ENCODE data around the gene USP25.

The USP25 gene

GRCh38 chr21:15743593-15743992 is 13.8 kb downstream of the USP25 start:
- H3K27ac ChIP-seq = no peak overlapping the region
- TF ChIP-seq, protein P1, sequence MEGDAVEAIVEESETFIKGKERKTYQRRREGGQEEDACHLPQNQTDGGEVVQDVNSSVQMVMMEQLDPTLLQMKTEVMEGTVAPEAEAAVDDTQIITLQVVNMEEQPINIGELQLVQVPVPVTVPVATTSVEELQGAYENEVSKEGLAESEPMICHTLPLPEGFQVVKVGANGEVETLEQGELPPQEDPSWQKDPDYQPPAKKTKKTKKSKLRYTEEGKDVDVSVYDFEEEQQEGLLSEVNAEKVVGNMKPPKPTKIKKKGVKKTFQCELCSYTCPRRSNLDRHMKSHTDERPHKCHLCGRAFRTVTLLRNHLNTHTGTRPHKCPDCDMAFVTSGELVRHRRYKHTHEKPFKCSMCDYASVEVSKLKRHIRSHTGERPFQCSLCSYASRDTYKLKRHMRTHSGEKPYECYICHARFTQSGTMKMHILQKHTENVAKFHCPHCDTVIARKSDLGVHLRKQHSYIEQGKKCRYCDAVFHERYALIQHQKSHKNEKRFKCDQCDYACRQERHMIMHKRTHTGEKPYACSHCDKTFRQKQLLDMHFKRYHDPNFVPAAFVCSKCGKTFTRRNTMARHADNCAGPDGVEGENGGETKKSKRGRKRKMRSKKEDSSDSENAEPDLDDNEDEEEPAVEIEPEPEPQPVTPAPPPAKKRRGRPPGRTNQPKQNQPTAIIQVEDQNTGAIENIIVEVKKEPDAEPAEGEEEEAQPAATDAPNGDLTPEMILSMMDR (IDR thresholded peaks at IDR 0.05) = no peak
- no peak for TF ChIP-seq ZFX (IDR thresholded peaks at IDR 0.05; ENCODE audit: borderline replicate concordance)

DNA sequence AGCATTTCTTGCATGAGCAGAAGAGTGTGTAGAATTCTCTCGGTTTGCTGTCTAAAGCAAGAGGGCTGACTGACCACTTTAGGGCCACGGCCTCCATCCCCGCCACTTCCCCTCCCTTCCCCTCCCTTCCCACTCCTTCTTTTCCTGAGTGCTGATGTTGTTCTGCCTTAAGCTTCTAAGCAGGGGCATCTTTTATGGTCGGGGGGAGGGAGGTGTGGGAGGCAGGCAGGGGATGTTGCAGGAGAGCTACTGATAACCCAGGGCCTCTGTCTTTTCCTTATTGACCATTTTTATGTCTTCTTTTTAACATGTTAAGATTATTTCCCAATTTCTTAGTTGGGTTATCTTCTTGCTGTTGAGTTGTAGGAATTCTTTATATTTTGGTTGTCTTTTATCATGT is 15.1 kb downstream of the USP25 start:
- H3K27ac ChIP-seq = no peak overlapping the region
- TF ChIP-seq ZFX (IDR thresholded peaks at IDR 0.05; ENCODE audit: borderline replicate concordance) = no peak
- TF ChIP-seq, protein P1 (IDR thresholded peaks at IDR 0.05) = no peak

GRCh38 chr21:15748586-15748985 is 18.8 kb downstream of the USP25 start:
- no peak overlapping the region for H3K27ac ChIP-seq
- TF ChIP-seq, protein P1 (IDR thresholded peaks at IDR 0.05) = no peak
- TF ChIP-seq ZFX (IDR thresholded peaks at IDR 0.05; ENCODE audit: borderline replicate concordance) = no peak

GRCh38 chr21:15749082-15749860 is 19.5 kb downstream of the USP25 start:
- no peak overlapping the region for H3K27ac ChIP-seq
- TF ChIP-seq, protein P1 (IDR thresholded peaks at IDR 0.05) = no peak
- TF ChIP-seq ZFX (IDR thresholded peaks at IDR 0.05; ENCODE audit: borderline replicate concordance) = no peak

- TF ChIP-seq, protein P1 (IDR thresholded peaks at IDR 0.05) = no peak
- no peak for TF ChIP-seq ZFX (IDR thresholded peaks at IDR 0.05; ENCODE audit: borderline replicate concordance)
- no peak overlapping the region for H3K27ac ChIP-seq
Observed at GRCh38 chr21:15749861-15750159, 20.0 kb downstream of the USP25 start.

DNA sequence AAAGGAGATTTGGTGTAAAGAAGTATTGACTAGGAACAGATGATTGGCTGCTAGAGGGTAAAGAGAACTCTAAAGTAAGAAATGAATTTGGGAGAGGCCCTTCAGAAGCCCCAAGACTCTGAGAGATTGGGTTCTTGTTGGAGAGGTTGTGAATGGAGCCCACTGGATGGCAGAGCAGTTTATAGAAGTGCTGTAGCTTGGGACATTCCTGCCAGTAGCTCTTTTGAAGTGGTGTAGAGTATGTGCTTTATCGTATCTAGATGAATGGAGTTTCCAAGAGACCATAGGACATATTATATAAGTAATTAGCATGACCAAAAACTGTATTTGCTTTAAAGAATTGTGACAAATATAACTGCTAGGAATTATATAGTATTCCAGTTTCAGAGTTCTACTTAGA is 21.3 kb downstream of the USP25 start:
- TF ChIP-seq, protein P1 (IDR thresholded peaks at IDR 0.05) = no peak
- no peak for TF ChIP-seq ZFX (IDR thresholded peaks at IDR 0.05; ENCODE audit: borderline replicate concordance)
- 0 out of 2 replicates have a peak overlapping the region, but pooled peaks have one; percentile 29 for H3K27ac ChIP-seq

- TF ChIP-seq, protein P1 (IDR thresholded peaks at IDR 0.05) = no peak
- no peak for TF ChIP-seq ZFX (IDR thresholded peaks at IDR 0.05; ENCODE audit: borderline replicate concordance)
Observed at GRCh38 chr21:15751546-15751945, 21.8 kb downstream of the USP25 start.

More at GRCh38 chr21:15751546-15751945, 21.8 kb downstream of the USP25 start:
- H3K27ac ChIP-seq = 0 out of 2 replicates have a peak overlapping the region, but pooled peaks have one; percentile 29

Measured in 22Rv1 (cell line).